Spleen (tissue), 11 donors: Measurements from ENCODE around the gene TAF4. TPM values are rescaled to one million over a fixed set of nuclear protein-coding genes. Genes with fewer than 3 reads are reported as not detected.

Source experiments
- DNase-seq: peaks from one replicate; pipeline ENCODE4 v3.0.0-alpha.2; 2020
- H3K27ac ChIP-seq, 8 donors: fragments of 200-600 bp; sonication (generic) in 7 of 8; 1 replicate in 4 of 8; 2 replicates in 4 of 8; pipeline versions ENCODE4 v1.5.0 to v1.8.0; 2016 to 2021; ENCODE audit warnings: inconsistent platforms in 4 of 8, mild to moderate bottlenecking in 4 of 8, moderate library complexity in 1 of 8
- H3K27me3 ChIP-seq, 7 donors: fragments of 200-600 bp; sonication (generic) in 6 of 7; replicated peaks in 1 of 7; 1 replicate in 4 of 7; 2 replicates in 3 of 7; pipeline versions ENCODE4 v1.5.0 to v1.8.0; 2016 to 2021; ENCODE audit warnings: inconsistent platforms in 3 of 7, mild to moderate bottlenecking in 1 of 7
- H3K36me3 ChIP-seq, 6 donors: fragments of 200-600 bp; sonication (generic) in 5 of 6; 1 replicate in 4 of 6; 2 replicates in 2 of 6; pipeline versions ENCODE4 v1.5.0 to v1.8.0; 2016 to 2021; ENCODE audit warnings: inconsistent platforms in 2 of 6
- H3K4me1 ChIP-seq, 6 donors: fragments of 200-600 bp; sonication (generic) in 5 of 6; 1 replicate in 3 of 6; 2 replicates in 3 of 6; pipeline versions ENCODE4 v1.5.0 to v1.8.0; 2016 to 2021; ENCODE audit warnings: inconsistent platforms in 3 of 6
- H3K4me3 ChIP-seq, 8 donors: fragments of 200-600 bp; sonication (generic) in 7 of 8; 1 replicate in 4 of 8; 2 replicates in 4 of 8; pipeline versions ENCODE4 v1.5.0 to v1.8.0; 2016 to 2021; ENCODE audit warnings: inconsistent platforms in 4 of 8, mild to moderate bottlenecking in 4 of 8, moderate library complexity in 2 of 8
- H3K9me3 ChIP-seq, 8 donors: fragments of 200-600 bp; sonication (generic) in 7 of 8; 1 replicate in 4 of 8; 2 replicates in 4 of 8; pipeline versions ENCODE4 v1.5.0 to v1.8.0; 2016 to 2021; ENCODE audit warnings: inconsistent platforms in 4 of 8
- CTCF ChIP-seq, 11 experiments: fragments of 200-600 bp in 7 of 11; fragments of 450-650 bp in 4 of 11; sonication (generic) in 4 of 11; IDR thresholded peaks in 8 of 11; conservative IDR thresholded peaks in 3 of 11; 1 replicate in 7 of 11; 2 replicates in 4 of 11; pipeline versions ENCODE4 v1.4.0 to v1.8.0; 2016 to 2021; ENCODE audit warnings: antibody characterized with exemption in 11 of 11, inconsistent platforms in 4 of 11, mild to moderate bottlenecking in 1 of 11
- POLR2A ChIP-seq, 3 donors: fragments of 450-650 bp; IDR thresholded peaks; one replicate each; pipeline ENCODE4 v1.5.1; 2017; ENCODE audit warnings: antibody characterized with exemption in 3 of 3, mild to moderate bottlenecking in 1 of 3
- POLR2AphosphoS5 ChIP-seq, 3 donors: sonication (generic); formaldehyde crosslinking; IDR thresholded peaks; one replicate each; pipeline ENCODE4 v1.5.1; 2017; ENCODE audit warnings: antibody characterized with exemption in 3 of 3
- WGBS, 5 donors: extraction: QIAGEN DNeasy Blood & Tissue Kit in 3 of 5; methylation state at CpG; one replicate each; pipeline versions ENCODE4 v1.1.5 to v1.1.7; 2013 to 2018; 5-methylcytosine and 5-hydroxymethylcytosine counted together
- intact Hi-C: fragments of 100-400 bp; cut with DNase I; formaldehyde crosslinking; loops from one replicate; pipeline ENCODE4 v1.15.0; 2023; ENCODE audit warnings: low total_unique reads
- polyA plus RNA-seq, 3 donors: library from polyadenylated mRNA; stranded (reverse); fragments of 200-250 nt; gene quantifications; one replicate each; pipeline ENCODE4 v1.2.1, GENCODE V29; 2013
- total RNA-seq, 7 donors: library from RNA; depleted of rRNA in 3 of 7; stranded (reverse); fragments of >200 nt in 3 of 7; fragmentation: NEBNext Ultra II Directional in 4 of 7; extraction: Animal tissue kit (Norgen Biotek cat#: 25700) in 4 of 7; gene quantifications; one replicate each; pipeline versions ENCODE4 v1.1.0 to v1.2.1, GENCODE V29; 2016 to 2021
- donor health status: healthy with polysubstance abuse.
- donor health status: DM: no; HTN: no; CAD: no; lungs with moderate emphysema.
- donor health status: DM: no; HTN: no; CAD: no.
- donor health status: Bipolar disorder and iron deficiency.
- donor health status: healthy.
- donor health status: DM: no; HTN: no; CAD: no.
- donor health status: DM: yes; HTN: yes; CAD: no.

TAF4 gene
- total and polyA plus RNA-seq, 10 donors, result 4.3 to 28.3 (median 16.5) TPM

- intact Hi-C loops, result no loop called here
- Histone ChIP-seq H3K36me3 (peaks cover 0 to 3% (median 0%) of the 10 kb centered on the region in 6 donors), H3K4me3 (no peak overlapping the region), H3K27me3 (peaks cover 0 to 29% (median 0%) of the 10 kb centered on the region in 7 donors), H3K9me3 (peaks cover 6 to 100% (median 93%) of the 10 kb centered on the region in 8 donors), H3K4me1 (peaks cover 0 to 3% (median 0%) of the 10 kb centered on the region in 6 donors), H3K27ac (no peak overlapping the region)
- WGBS, 5 donors, result 89 to 99% (median 92%) methylated on average over 5 of the region's 5 CpGs
- TF ChIP-seq POLR2A (IDR thresholded peaks at IDR 0.05), result no peak
- DNase-seq, result no peak
Observed at GRCh38 chr20:62105592-62105991, 39.9 kb upstream of the TAF4 start.

GRCh38 chr20:62104791-62105345, 39.2 kb upstream of the TAF4 start:
- no peak for DNase-seq
- Histone ChIP-seq H3K27ac (no peak overlapping the region), H3K4me3 (no peak overlapping the region), H3K36me3 (peaks cover 0 to 3% (median 0%) of the 10 kb centered on the region in 6 donors), H3K4me1 (peaks cover 0 to 3% (median 0%) of the 10 kb centered on the region in 6 donors), H3K9me3 (peaks cover 6 to 100% (median 93%) of the 10 kb centered on the region in 8 donors), H3K27me3 (peaks cover 0 to 29% (median 0%) of the 10 kb centered on the region in 7 donors)
- 40 to 51% (median 50%) methylated on average over 7 of the region's 7 CpGs for WGBS, 5 donors
- intact Hi-C loops, result no loop called here
- TF ChIP-seq POLR2A (IDR thresholded peaks at IDR 0.05) (no peak), CTCF (IDR thresholded peaks at IDR 0.05 in 8 of 11, conservative IDR thresholded peaks at IDR 0.05 in 3 of 11) (no peak), POLR2AphosphoS5 (IDR thresholded peaks at IDR 0.05) (no peak)

- no peak for DNase-seq
- peaks cover 3 to 100% (median 89%) of the 10 kb centered on the region in 8 donors for H3K9me3 ChIP-seq
- peaks cover 0 to 3% (median 0%) of the 10 kb centered on the region in 6 donors for H3K36me3 ChIP-seq
- no peak overlapping the region for H3K4me3 ChIP-seq
- WGBS, 5 donors, result 32 to 50% (median 42%) methylated on average over 15 of the region's 15 CpGs
- no peak overlapping the region for H3K27ac ChIP-seq
- intact Hi-C loops, result no loop called here
- TF ChIP-seq CTCF (IDR thresholded peaks at IDR 0.05 in 8 of 11, conservative IDR thresholded peaks at IDR 0.05 in 3 of 11) (no peak), POLR2A (IDR thresholded peaks at IDR 0.05) (no peak), POLR2AphosphoS5 (IDR thresholded peaks at IDR 0.05) (no peak)
- H3K4me1 ChIP-seq, result peaks cover 0 to 3% (median 0%) of the 10 kb centered on the region in 6 donors
- peaks cover 0 to 29% (median 0%) of the 10 kb centered on the region in 7 donors for H3K27me3 ChIP-seq
Observed at GRCh38 chr20:62104234-62104789, 38.6 kb upstream of the TAF4 start.

- H3K27ac ChIP-seq, result no peak overlapping the region
- H3K4me3 ChIP-seq, result no peak overlapping the region
- H3K9me3 ChIP-seq, result peaks cover 2 to 100% (median 83%) of the 10 kb centered on the region in 8 donors
- intact Hi-C loops, result no loop called here
- 68 to 85% (median 78%) methylated on average over 21 of the region's 21 CpGs for WGBS, 5 donors
- H3K4me1 ChIP-seq, result peaks cover 0 to 3% (median 0%) of the 10 kb centered on the region in 6 donors
- H3K27me3 ChIP-seq, result peaks cover 0 to 29% (median 0%) of the 10 kb centered on the region in 7 donors
- peaks cover 0 to 3% (median 0%) of the 10 kb centered on the region in 6 donors for H3K36me3 ChIP-seq
- no peak for DNase-seq
- TF ChIP-seq POLR2AphosphoS5 (IDR thresholded peaks at IDR 0.05), result no peak
- no peak for TF ChIP-seq CTCF (IDR thresholded peaks at IDR 0.05 in 8 of 11, conservative IDR thresholded peaks at IDR 0.05 in 3 of 11)
Observed at GRCh38 chr20:62103508-62104233, 38.0 kb upstream of the TAF4 start.
